H1 (cell line): Measurements from ENCODE around the gene MOB3B. TPM values are rescaled to one million over a fixed set of nuclear protein-coding genes. Genes with fewer than 3 reads are reported as not detected.

Experiments
- CTCF ChIA-PET: fragments of 300-600 bp; sonication (Branson Sonifier 250); formaldehyde crosslinking; loops from one replicate; lab custom pipeline; 2021; ENCODE audit not compliant: partially characterized antibody; lab: Charles Lee
- POLR2A ChIA-PET: fragments of 300-600 bp; sonication (Branson Sonifier 250); formaldehyde crosslinking; loops from one replicate; lab custom pipeline; 2021; ENCODE audit warnings: inconsistent platforms; ENCODE audit not compliant: partially characterized antibody; lab: Charles Lee
- DNase-seq, 2 experiments: peaks; one replicate each; pipeline versions ENCODE4 v3.0.0 to v3.0.0-alpha.2; 2010 to 2022; ENCODE audit warnings: low spot score in 2 of 2, low read depth in 1 of 2, mixed read lengths in 1 of 2
- FAIRE-seq: peaks from 2 replicates; lab custom pipeline; 2011; peaks lifted over from hg19 to GRCh38; lab: Jason Lieb, UNC
- H2AFZ ChIP-seq: 2 replicates; pipeline ENCODE4 v1.8.1; 2012; ENCODE audit warnings: low read length, inconsistent platforms
- H2AK5ac ChIP-seq: 2 replicates; pipeline ENCODE4 v1.6.1; 2013; ENCODE audit warnings: low read depth, low read length
- H2BK120ac ChIP-seq: replicated peaks from 2 replicates; pipeline ENCODE3; 2013; ENCODE audit warnings: low read depth, low read length, inconsistent platforms
- H2BK12ac ChIP-seq: 2 replicates; pipeline ENCODE4 v1.6.1; 2013; ENCODE audit warnings: low read depth, low read length
- H2BK15ac ChIP-seq: 2 replicates; pipeline ENCODE4 v1.6.1; 2013; ENCODE audit warnings: low read length
- H2BK20ac ChIP-seq: 2 replicates; pipeline ENCODE4 v1.6.1; 2013; ENCODE audit warnings: low read length
- H2BK5ac ChIP-seq: 2 replicates; pipeline ENCODE4 v1.6.1; 2013; ENCODE audit warnings: low read depth, low read length
- H3K14ac ChIP-seq: 2 replicates; pipeline ENCODE4 v1.6.1; 2013; ENCODE audit warnings: inconsistent platforms; ENCODE audit not compliant: insufficient read length
- H3K18ac ChIP-seq: 2 replicates; pipeline ENCODE4 v1.6.1; 2013; ENCODE audit warnings: low read length; ENCODE audit errors: extremely low read depth
- H3K23ac ChIP-seq: 2 replicates; pipeline ENCODE4 v1.6.1; 2013; ENCODE audit warnings: inconsistent platforms; ENCODE audit not compliant: insufficient read length
- H3K23me2 ChIP-seq: 2 replicates; pipeline ENCODE4 v1.6.1; 2013; ENCODE audit warnings: low read depth, low read length
- H3K27ac ChIP-seq: 2 replicates; pipeline ENCODE4 v1.6.1; 2011; ENCODE audit warnings: low read depth, low read length, inconsistent platforms
- H3K27me3 ChIP-seq, 4 experiments: replicated peaks in 1 of 4; 1 replicate in 1 of 4; 2 replicates in 3 of 4; pipeline versions ENCODE4 v1.6.1 to v1.8.1; 2011 to 2013; ENCODE audit warnings: low read length in 3 of 4, mild to moderate bottlenecking in 3 of 4, inconsistent platforms in 2 of 4, mixed read lengths in 2 of 4, moderate library complexity in 1 of 4; ENCODE audit not compliant: control insufficient read depth in 3 of 4, insufficient read depth in 3 of 4; ENCODE audit errors: extremely low read depth in 1 of 4
- H3K36me3 ChIP-seq, 4 experiments: 2 replicates each; pipeline versions ENCODE4 v1.6.1 to v1.8.1; 2011 to 2013; ENCODE audit warnings: mild to moderate bottlenecking in 4 of 4, low read length in 3 of 4, moderate library complexity in 2 of 4, control low read depth in 1 of 4, inconsistent platforms in 1 of 4; ENCODE audit not compliant: insufficient read depth in 4 of 4, control insufficient read depth in 2 of 4
- H3K4ac ChIP-seq: replicated peaks from 2 replicates; pipeline ENCODE3; 2013; ENCODE audit warnings: low read length, low read depth, mixed read lengths, inconsistent platforms; ENCODE audit not compliant: insufficient read length
- H3K4me1 ChIP-seq, 4 experiments: replicated peaks in 1 of 4; 1 replicate in 1 of 4; 2 replicates in 3 of 4; pipeline versions ENCODE4 v1.6.1 to v1.8.1; 2011 to 2013; ENCODE audit warnings: low read length in 3 of 4, inconsistent platforms in 2 of 4, mixed read lengths in 1 of 4; ENCODE audit not compliant: insufficient read depth in 4 of 4, control insufficient read depth in 3 of 4
- H3K4me2 ChIP-seq, 2 experiments: 2 replicates each; pipeline versions ENCODE4 v1.6.1 to v1.8.1; 2011 to 2013; ENCODE audit warnings: low read depth in 2 of 2, low read length in 2 of 2, control low read depth in 1 of 2, inconsistent platforms in 1 of 2, mild to moderate bottlenecking in 1 of 2; ENCODE audit not compliant: insufficient read depth in 1 of 2
- H3K4me3 ChIP-seq, 4 experiments: fragments of 200-600, 300-600 bp in 1 of 4; sonication (generic), shearing (Covaris generic), sonication (Bioruptor Twin) in 1 of 4; 2 replicates each; pipeline versions ENCODE4 v1.5.1 to v1.8.1; 2011 to 2016; ENCODE audit warnings: low read length in 4 of 4, low read depth in 3 of 4, control low read depth in 2 of 4, inconsistent platforms in 2 of 4, mild to moderate bottlenecking in 2 of 4, mixed read lengths in 1 of 4, moderate library complexity in 1 of 4; ENCODE audit not compliant: insufficient read depth in 2 of 4; ENCODE audit errors: extremely low read depth in 1 of 4
- H3K56ac ChIP-seq: replicated peaks from 2 replicates; pipeline ENCODE3; 2013; ENCODE audit warnings: low read depth, mild to moderate bottlenecking, mixed read lengths, low read length, inconsistent platforms; ENCODE audit not compliant: insufficient read length
- H3K79me1 ChIP-seq: 2 replicates; pipeline ENCODE4 v1.6.1; 2013; ENCODE audit warnings: low read depth, low read length, control low read depth
- H3K79me2 ChIP-seq, 2 experiments: 2 replicates each; pipeline versions ENCODE4 v1.6.1 to v1.8.1; 2012 to 2013; ENCODE audit warnings: low read length in 2 of 2, mild to moderate bottlenecking in 2 of 2, inconsistent platforms in 1 of 2; ENCODE audit not compliant: insufficient read depth in 2 of 2, control insufficient read depth in 1 of 2
- H3K9ac ChIP-seq, 4 experiments: replicated peaks in 1 of 4; 1 replicate in 1 of 4; 2 replicates in 3 of 4; pipeline versions ENCODE4 v1.6.1 to v1.8.1; 2011 to 2013; ENCODE audit warnings: low read depth in 3 of 4, low read length in 3 of 4, control low read depth in 2 of 4, mild to moderate bottlenecking in 2 of 4, moderate library complexity in 2 of 4, inconsistent platforms in 1 of 4; ENCODE audit errors: extremely low read depth in 1 of 4
- H3K9me3 ChIP-seq, 2 experiments: 2 replicates each; pipeline versions ENCODE4 v1.6.1 to v1.8.1; 2012 to 2013; ENCODE audit warnings: mild to moderate bottlenecking in 2 of 2, moderate library complexity in 2 of 2, control low read depth in 1 of 2, inconsistent platforms in 1 of 2, low read depth in 1 of 2, low read length in 1 of 2, mixed read lengths in 1 of 2; ENCODE audit not compliant: insufficient read depth in 2 of 2
- H4K20me1 ChIP-seq, 2 experiments: replicated peaks in 1 of 2; 2 replicates each; pipeline versions ENCODE3 to v1.8.1; 2011 to 2013; ENCODE audit warnings: inconsistent platforms in 2 of 2, low read length in 2 of 2, mild to moderate bottlenecking in 1 of 2; ENCODE audit not compliant: insufficient read depth in 2 of 2, control insufficient read depth in 1 of 2
- H4K5ac ChIP-seq: 2 replicates; pipeline ENCODE4 v1.6.1; 2013; ENCODE audit warnings: low read length, low read depth, mixed read lengths, inconsistent platforms; ENCODE audit not compliant: insufficient read length
- H4K8ac ChIP-seq: 2 replicates; pipeline ENCODE4 v1.8.0; 2013; ENCODE audit warnings: mild to moderate bottlenecking, moderate library complexity, low read length, inconsistent platforms; ENCODE audit not compliant: insufficient read depth; ENCODE audit errors: extremely low read depth
- H4K91ac ChIP-seq: replicated peaks from 2 replicates; pipeline ENCODE3; 2013; ENCODE audit warnings: low read length, mixed read lengths, inconsistent platforms; ENCODE audit not compliant: insufficient read length
- CBX5 ChIP-seq: fragments of 300-800, 300-1000 bp; sonication (generic); IDR thresholded peaks from 2 replicates; pipeline ENCODE4 v1.7.1; 2016; ENCODE audit warnings: antibody characterized with exemption, low read length, low read depth
- CEBPB ChIP-seq: IDR thresholded peaks from 2 replicates; pipeline ENCODE4 v1.6.1; 2012; ENCODE audit warnings: low read depth, low read length
- E2F6 ChIP-seq: IDR thresholded peaks from 2 replicates; pipeline ENCODE4 v1.6.1; 2012; ENCODE audit warnings: inconsistent platforms
- MAX ChIP-seq: IDR thresholded peaks from 2 replicates; pipeline ENCODE4 v1.6.1; 2012; ENCODE audit warnings: inconsistent platforms
- NANOG ChIP-seq: IDR thresholded peaks from 2 replicates; pipeline ENCODE4 v1.6.1; 2011; ENCODE audit warnings: low read length, low read depth, mild to moderate bottlenecking, inconsistent platforms; ENCODE audit not compliant: insufficient read depth, poor library complexity, severe bottlenecking
- PHF8 ChIP-seq: fragments of 200-600 bp; sonication (generic); conservative IDR thresholded peaks from 2 replicates; pipeline ENCODE4 v1.7.1; 2012; ENCODE audit warnings: low read depth, mild to moderate bottlenecking, inconsistent platforms, low read length, moderate library complexity
- RXRA ChIP-seq: IDR thresholded peaks from 2 replicates; pipeline ENCODE4 v1.6.1; 2011; ENCODE audit warnings: low read depth, mild to moderate bottlenecking, low read length, moderate library complexity; ENCODE audit not compliant: insufficient read depth
- SAP30 ChIP-seq: fragments of 300-600 bp; sonication (generic); IDR thresholded peaks from 2 replicates; pipeline ENCODE4 v1.7.1; 2012; ENCODE audit warnings: low read length, moderate library complexity, mild to moderate bottlenecking, inconsistent platforms; ENCODE audit not compliant: insufficient read depth, insufficient replicate concordance
- TBP ChIP-seq: IDR thresholded peaks from 2 replicates; pipeline ENCODE4 v1.6.1; 2011; ENCODE audit warnings: low read depth, low read length, improper control_type of control experiment
- YY1 ChIP-seq: IDR thresholded peaks from 2 replicates; pipeline ENCODE4 v1.6.1; 2011; ENCODE audit warnings: low read depth, mild to moderate bottlenecking, low read length
- ZNF274 ChIP-seq: IDR thresholded peaks from 2 replicates; pipeline ENCODE4 v1.7.0; 2012; ENCODE audit warnings: low read length, borderline replicate concordance; ENCODE audit errors: extremely low read depth
- WGBS, 2 experiments: shearing (Covaris generic) in 1 of 2; methylation state at CpG; one replicate each; pipeline versions ENCODE4 v1.1.6 to v1.1.7; 2013 to 2015; ENCODE audit warnings: low lambda C conversion rate in 2 of 2, mixed read lengths in 2 of 2, inconsistent platforms in 1 of 2, low coverage in 1 of 2, missing lambda C conversion rate in 1 of 2; ENCODE audit not compliant: insufficient replicate concordance in 2 of 2, insufficient coverage in 1 of 2, insufficient read length in 1 of 2; ENCODE audit errors: extremely low coverage in 1 of 2, missing lambda C conversion rate in 1 of 2; 5-methylcytosine and 5-hydroxymethylcytosine counted together
- polyA plus RNA-seq, 7 experiments: library from polyadenylated mRNA; depleted of rRNA in 3 of 7; stranded (reverse) in 5 of 7; unstranded in 2 of 7; fragments of >200 nt in 5 of 7; fragments of 200-250 nt in 2 of 7; gene quantifications; 1 replicate in 5 of 7; 2 replicates in 1 of 7; 4 replicates in 1 of 7; pipeline versions ENCODE4 v1.2.1 to v1.2.3, GENCODE V29; 2011 to 2013; ENCODE audit warnings: missing spikeins in 2 of 7, mixed read lengths in 2 of 7
- total RNA-seq: library from RNA; stranded (reverse); fragmentation: NEBNext Ultra II Directional; extraction: Animal tissue kit (Norgen Biotek cat#: 25700); gene quantifications from 2 replicates; pipeline ENCODE4 v1.2.1, GENCODE V29; 2021

The MOB3B gene
- total and polyA plus RNA-seq, 2 of the 8 experiments (the other 6 are each of a cell fraction or from before 2014, with no cell fraction given) = 12.7 to 16.1 TPM

GRCh38 chr9:27367921-27368315, 161.7 kb downstream of the MOB3B start:
- no peak overlapping the region for H2BK120ac ChIP-seq
- no peak overlapping the region for H4K8ac ChIP-seq
- ChIA-PET CTCF (interaction anchor here (0.7 to 2.0 kb wide), 3 partner anchors 9 to 162 kb away, joined by 3 to 10 read pairs (median 3); partner anchors contain the start of gene MOB3B), POLR2A (no interaction called here)
- H3K14ac ChIP-seq = no peak overlapping the region
- TF ChIP-seq ZNF274 (no peak), NANOG (no peak), RXRA (no peak), CEBPB (no peak), SAP30 (no peak), TBP (no peak), MAX (no peak), CBX5 (no peak), YY1 (no peak), PHF8 (no peak), E2F6 (no peak)
- no peaks in the 10 kb centered on the region for H4K20me1 ChIP-seq
- DNase-seq (no peak), FAIRE-seq (no peak)
- no peak overlapping the region for H3K9ac ChIP-seq
- H2AK5ac ChIP-seq = peak overlapping the region; percentile 70; the same call in 1 of the 2 replicates
- H2BK12ac ChIP-seq = 0 out of 2 replicates have a peak overlapping the region, but pooled peaks have one; percentile 11
- peaks cover 14 to 48% (median 26%) of the 10 kb centered on the region in 4 experiments for H3K4me1 ChIP-seq
- 0 out of 4 replicates have a peak overlapping the region, but pooled peaks of 1 of the 2 experiments have one; percentile 8 for H3K4me2 ChIP-seq
- no peaks in the 10 kb centered on the region for H3K79me2 ChIP-seq
- H2BK5ac ChIP-seq = no peak overlapping the region
- no peak overlapping the region for H3K18ac ChIP-seq
- H3K27me3 ChIP-seq = no peaks in the 10 kb centered on the region
- no peak overlapping the region for H2BK15ac ChIP-seq
- no peak overlapping the region for H2AFZ ChIP-seq
- no peak overlapping the region for H3K4ac ChIP-seq
- H3K23ac ChIP-seq = no peak overlapping the region
- no peak overlapping the region for H3K27ac ChIP-seq
- H3K36me3 ChIP-seq = no peaks in the 10 kb centered on the region
- no peak overlapping the region for H3K4me3 ChIP-seq
- no peak overlapping the region for H3K56ac ChIP-seq
- no peak overlapping the region for H4K91ac ChIP-seq
- H3K23me2 ChIP-seq = no peaks in the 10 kb centered on the region
- WGBS, 2 experiments = 81% methylated on average over 3 of the region's 3 CpGs; no CpG with 5 or more reads in 1 of the 2 experiments
- H3K9me3 ChIP-seq = no peaks in the 10 kb centered on the region
- no peak overlapping the region for H4K5ac ChIP-seq
- H2BK20ac ChIP-seq = peak overlapping the region; percentile 17; the same call in 1 of the 2 replicates
- H3K79me1 ChIP-seq = peaks cover 5% of the 10 kb centered on the region
